ENCODE measurements around the gene C1orf115. TPM values are rescaled to one million over a fixed set of nuclear protein-coding genes. Genes with fewer than 3 reads are reported as not detected.
"Not testable (repeated sequence)": the region's sequence is repeated elsewhere in the genome, so short reads cannot be mapped to it uniquely, and the experiment has no call there.

C1orf115 gene
- total RNA-seq, 2 experiments from 2014 or later = 0.73 to 0.79 TPM

GRCh38 chr1:220715986-220716385, 25.8 kb downstream of the C1orf115 start:
- CTCF ChIA-PET; POLR2A ChIA-PET; DNase-seq; H3K4me3 Mint-ChIP-seq; H3K27me3 Mint-ChIP-seq; H3K9me3 Mint-ChIP-seq; H3K36me3 Mint-ChIP-seq (ENCODE audit: low read depth); H3K4me1 Mint-ChIP-seq; H3K27ac Mint-ChIP-seq: not testable (repeated sequence)

GRCh38 chr1:220717800-220718640, 27.9 kb downstream of the C1orf115 start:
- Mint-ChIP-seq H3K4me3 (no peak overlapping the region), H3K4me1 (no peaks in the 10 kb centered on the region), H3K27me3 (peaks cover 5% of the 10 kb centered on the region), H3K27ac (no peak overlapping the region), H3K9me3 (peaks cover 4% of the 10 kb centered on the region), H3K36me3 (ENCODE audit: low read depth) (no peaks in the 10 kb centered on the region)
- CTCF ChIA-PET = no interaction called here
- no peak for DNase-seq
- POLR2A ChIA-PET = no interaction called here

- H3K4me3 Mint-ChIP-seq; H3K27ac Mint-ChIP-seq; H3K36me3 Mint-ChIP-seq (ENCODE audit: low read depth); POLR2A ChIA-PET; H3K4me1 Mint-ChIP-seq; DNase-seq; H3K9me3 Mint-ChIP-seq: not testable (repeated sequence)
- CTCF ChIA-PET = interaction anchor here (1.2 kb wide), 1 partner anchor 12 kb away, joined by 3 read pairs; no protein-coding TSS in a partner anchor
- peaks cover 10% of the 10 kb centered on the region for H3K27me3 Mint-ChIP-seq
Measured at GRCh38 chr1:220721266-220721665, 31.1 kb downstream of the C1orf115 start.

- H3K9me3 Mint-ChIP-seq = no peaks in the 10 kb centered on the region
- peaks cover 9% of the 10 kb centered on the region for H3K27me3 Mint-ChIP-seq
- no peak for DNase-seq
- H3K4me1 Mint-ChIP-seq = no peaks in the 10 kb centered on the region
- H3K4me3 Mint-ChIP-seq = no peak overlapping the region
- ChIA-PET CTCF (no interaction called here), POLR2A (no interaction called here)
- H3K36me3 Mint-ChIP-seq (ENCODE audit: low read depth) = no peaks in the 10 kb centered on the region
- no peak overlapping the region for H3K27ac Mint-ChIP-seq
Measured at GRCh38 chr1:220726634-220727033, 36.5 kb downstream of the C1orf115 start.

GRCh38 chr1:220727519-220727918, 37.4 kb downstream of the C1orf115 start:
- Mint-ChIP-seq H3K9me3 (no peaks in the 10 kb centered on the region), H3K27ac (no peak overlapping the region), H3K4me1 (peaks cover 6% of the 10 kb centered on the region), H3K27me3 (peaks cover 7% of the 10 kb centered on the region), H3K36me3 (ENCODE audit: low read depth) (no peaks in the 10 kb centered on the region), H3K4me3 (no peak overlapping the region)
- no peak for DNase-seq
- ChIA-PET POLR2A (interaction anchor here (0.6 kb wide), 1 partner anchor 44 kb away, joined by 5 read pairs; no protein-coding TSS in a partner anchor), CTCF (no interaction called here)

GRCh38 chr1:220730486-220730885, 40.3 kb downstream of the C1orf115 start:
- no peak for DNase-seq
- no peak overlapping the region for H3K4me3 Mint-ChIP-seq
- CTCF ChIA-PET = no interaction called here
- POLR2A ChIA-PET = no interaction called here
- peaks cover 17% of the 10 kb centered on the region for H3K4me1 Mint-ChIP-seq
- H3K9me3 Mint-ChIP-seq = no peaks in the 10 kb centered on the region
- H3K27ac Mint-ChIP-seq = no peak overlapping the region
- peaks cover 6% of the 10 kb centered on the region for H3K27me3 Mint-ChIP-seq
- no peaks in the 10 kb centered on the region for H3K36me3 Mint-ChIP-seq (ENCODE audit: low read depth)

- Mint-ChIP-seq H3K4me1 (peaks cover 17% of the 10 kb centered on the region), H3K9me3 (no peaks in the 10 kb centered on the region), H3K36me3 (ENCODE audit: low read depth) (no peaks in the 10 kb centered on the region), H3K27me3 (peaks cover 3% of the 10 kb centered on the region), H3K4me3 (no peak overlapping the region), H3K27ac (no peak overlapping the region)
- ChIA-PET CTCF (no interaction called here), POLR2A (no interaction called here)
- no peak for DNase-seq
Measured at GRCh38 chr1:220732137-220732536, 42.0 kb downstream of the C1orf115 start.

- H3K27ac Mint-ChIP-seq = no peak overlapping the region
- ChIA-PET CTCF (interaction anchor here (1.0 to 1.3 kb wide), 6 partner anchors 9 to 38 kb away, joined by 3 to 5 read pairs (median 4); partner anchors contain the start of gene MTARC2), POLR2A (no interaction called here)
- no peak overlapping the region for H3K4me3 Mint-ChIP-seq
- peaks cover 17% of the 10 kb centered on the region for H3K4me1 Mint-ChIP-seq
- peaks cover 5% of the 10 kb centered on the region for H3K27me3 Mint-ChIP-seq
- no peaks in the 10 kb centered on the region for H3K9me3 Mint-ChIP-seq
- DNase-seq = no peak
- H3K36me3 Mint-ChIP-seq (ENCODE audit: low read depth) = no peaks in the 10 kb centered on the region
Measured at GRCh38 chr1:220732621-220733020, 42.5 kb downstream of the C1orf115 start.

GRCh38 chr1:220733086-220733601, 43.0 kb downstream of the C1orf115 start:
- no peak overlapping the region for H3K4me3 Mint-ChIP-seq
- peak; percentile 83 for DNase-seq
- no peak overlapping the region for H3K27ac Mint-ChIP-seq
- no peaks in the 10 kb centered on the region for H3K9me3 Mint-ChIP-seq
- no peaks in the 10 kb centered on the region for H3K36me3 Mint-ChIP-seq (ENCODE audit: low read depth)
- ChIA-PET CTCF (interaction anchor here (0.8 to 1.3 kb wide), 8 partner anchors 8 to 437 kb away, joined by 3 to 5 read pairs (median 3); partner anchors contain the start of gene MTARC2), POLR2A (no interaction called here)
- peaks cover 17% of the 10 kb centered on the region for H3K4me1 Mint-ChIP-seq
- H3K27me3 Mint-ChIP-seq = peaks cover 10% of the 10 kb centered on the region

GRCh38 chr1:220734571-220735326, 44.6 kb downstream of the C1orf115 start:
- Mint-ChIP-seq H3K36me3 (ENCODE audit: low read depth) (no peaks in the 10 kb centered on the region), H3K9me3 (no peaks in the 10 kb centered on the region), H3K27me3 (peaks cover 10% of the 10 kb centered on the region), H3K4me1 (peaks cover 17% of the 10 kb centered on the region), H3K27ac (no peak overlapping the region), H3K4me3 (no peak overlapping the region)
- ChIA-PET POLR2A (interaction anchor here (0.7 kb wide), 1 partner anchor 31 kb away, joined by 4 read pairs; no protein-coding TSS in a partner anchor), CTCF (interaction anchor here (0.7 kb wide), 1 partner anchor 534 kb away, joined by 3 read pairs; no protein-coding TSS in a partner anchor)
- no peak for DNase-seq

- POLR2A ChIA-PET; H3K36me3 Mint-ChIP-seq (ENCODE audit: low read depth); CTCF ChIA-PET; H3K9me3 Mint-ChIP-seq; H3K4me3 Mint-ChIP-seq; DNase-seq; H3K27ac Mint-ChIP-seq: not testable (repeated sequence)
- H3K4me1 Mint-ChIP-seq = peaks cover 17% of the 10 kb centered on the region
- H3K27me3 Mint-ChIP-seq = peaks cover 17% of the 10 kb centered on the region
Measured at GRCh38 chr1:220736283-220736682, 46.1 kb downstream of the C1orf115 start.

GRCh38 chr1:220741349-220741748, 51.2 kb downstream of the C1orf115 start:
- CTCF ChIA-PET = interaction anchor here (0.7 to 1.5 kb wide), 2 partner anchors 8 to 38 kb away, joined by 3 to 5 read pairs; no protein-coding TSS in a partner anchor
- DNase-seq = no peak
- no peaks in the 10 kb centered on the region for H3K36me3 Mint-ChIP-seq (ENCODE audit: low read depth)
- H3K4me1 Mint-ChIP-seq = no peaks in the 10 kb centered on the region
- H3K27me3 Mint-ChIP-seq = peaks cover 25% of the 10 kb centered on the region
- no peaks in the 10 kb centered on the region for H3K9me3 Mint-ChIP-seq
- no peak overlapping the region for H3K4me3 Mint-ChIP-seq
- POLR2A ChIA-PET = no interaction called here
- H3K27ac Mint-ChIP-seq = no peak overlapping the region

- no peak for DNase-seq
- H3K36me3 Mint-ChIP-seq (ENCODE audit: low read depth) = no peaks in the 10 kb centered on the region
- POLR2A ChIA-PET = no interaction called here
- H3K27me3 Mint-ChIP-seq = peaks cover 30% of the 10 kb centered on the region
- H3K9me3 Mint-ChIP-seq = no peaks in the 10 kb centered on the region
- H3K4me3 Mint-ChIP-seq = no peak overlapping the region
- no peak overlapping the region for H3K27ac Mint-ChIP-seq
- H3K4me1 Mint-ChIP-seq = no peaks in the 10 kb centered on the region
- CTCF ChIA-PET = interaction anchor here (0.7 to 1.5 kb wide), 2 partner anchors 9 to 39 kb away, joined by 3 to 5 read pairs; no protein-coding TSS in a partner anchor
Measured at GRCh38 chr1:220741825-220742224, 51.7 kb downstream of the C1orf115 start.
